ENCODE measurements around the gene FTL.

The FTL gene

GRCh38 chr19:48953141-48953540, 12.0 kb upstream of the FTL start:
- no peak overlapping the region for H2AFZ ChIP-seq (ENCODE audit: low read depth, low read length)
- H3K27me3 ChIP-seq (ENCODE audit: insufficient read depth, low read length) = no peaks in the 10 kb centered on the region
- H3K4me1 ChIP-seq (ENCODE audit: insufficient read depth, low read length) = peaks cover 15% of the 10 kb centered on the region
- peaks cover 13% of the 10 kb centered on the region for H3K36me3 ChIP-seq (ENCODE audit: insufficient read depth, low read length)
- H3K4me3 ChIP-seq (ENCODE audit: low read length) = no peak overlapping the region
- peaks cover 2% of the 10 kb centered on the region for H3K9me3 ChIP-seq (ENCODE audit: low read length)

- Histone ChIP-seq H3K27me3 (ENCODE audit: insufficient read depth, low read length) (no peaks in the 10 kb centered on the region), H3K36me3 (ENCODE audit: insufficient read depth, low read length) (peaks cover 13% of the 10 kb centered on the region), H3K4me1 (ENCODE audit: insufficient read depth, low read length) (peaks cover 15% of the 10 kb centered on the region), H3K9me3 (ENCODE audit: low read length) (no peaks in the 10 kb centered on the region), H2AFZ (ENCODE audit: low read depth, low read length) (peak overlapping the region; percentile 85), H3K4me3 (ENCODE audit: low read length) (peak overlapping the region; percentile 97)
Measured at GRCh38 chr19:48953990-48954594, 11.0 kb upstream of the FTL start.

- Histone ChIP-seq H3K9me3 (ENCODE audit: low read length) (no peaks in the 10 kb centered on the region), H3K4me1 (ENCODE audit: insufficient read depth, low read length) (peaks cover 15% of the 10 kb centered on the region), H2AFZ (ENCODE audit: low read depth, low read length) (peak within 1 kb of the TSS; percentile 85), H3K4me3 (ENCODE audit: low read length) (peak within 1 kb of the TSS; percentile 97), H3K27me3 (ENCODE audit: insufficient read depth, low read length) (no peaks in the 10 kb centered on the region), H3K36me3 (ENCODE audit: insufficient read depth, low read length) (peaks cover 13% of the 10 kb centered on the region)
Measured at GRCh38 chr19:48954595-48955307, 10.4 kb upstream of the FTL start, which contains the start of gene BAX. Gene BAX (plus strand): TSS chr19:48954875. CDS start chr19:48954929, 54 bp downstream.

- H3K27me3 ChIP-seq (ENCODE audit: insufficient read depth, low read length) = no peaks in the 10 kb centered on the region
- peaks cover 15% of the 10 kb centered on the region for H3K4me1 ChIP-seq (ENCODE audit: insufficient read depth, low read length)
- no peak overlapping the region for H2AFZ ChIP-seq (ENCODE audit: low read depth, low read length)
- peaks cover 13% of the 10 kb centered on the region for H3K36me3 ChIP-seq (ENCODE audit: insufficient read depth, low read length)
- H3K9me3 ChIP-seq (ENCODE audit: low read length) = no peaks in the 10 kb centered on the region
- H3K4me3 ChIP-seq (ENCODE audit: low read length) = peak overlapping the region; percentile 97
Measured at GRCh38 chr19:48955308-48955958, 9.7 kb upstream of the FTL start.

GRCh38 chr19:48958006-48958405, 7.1 kb upstream of the FTL start:
- H3K36me3 ChIP-seq (ENCODE audit: insufficient read depth, low read length) = peaks cover 13% of the 10 kb centered on the region
- H3K4me3 ChIP-seq (ENCODE audit: low read length) = no peak overlapping the region
- H3K4me1 ChIP-seq (ENCODE audit: insufficient read depth, low read length) = peaks cover 15% of the 10 kb centered on the region
- H3K27me3 ChIP-seq (ENCODE audit: insufficient read depth, low read length) = no peaks in the 10 kb centered on the region
- H2AFZ ChIP-seq (ENCODE audit: low read depth, low read length) = no peak overlapping the region
- no peaks in the 10 kb centered on the region for H3K9me3 ChIP-seq (ENCODE audit: low read length)

- peaks cover 28% of the 10 kb centered on the region for H3K4me1 ChIP-seq (ENCODE audit: insufficient read depth, low read length)
- peaks cover 13% of the 10 kb centered on the region for H3K36me3 ChIP-seq (ENCODE audit: insufficient read depth, low read length)
- H3K27me3 ChIP-seq (ENCODE audit: insufficient read depth, low read length) = no peaks in the 10 kb centered on the region
- no peak overlapping the region for H3K4me3 ChIP-seq (ENCODE audit: low read length)
- no peak overlapping the region for H2AFZ ChIP-seq (ENCODE audit: low read depth, low read length)
- no peaks in the 10 kb centered on the region for H3K9me3 ChIP-seq (ENCODE audit: low read length)
Measured at GRCh38 chr19:48959341-48960239, 5.5 kb upstream of the FTL start.

GRCh38 chr19:48961051-48961649, 4.0 kb upstream of the FTL start:
- no peaks in the 10 kb centered on the region for H3K9me3 ChIP-seq (ENCODE audit: low read length)
- no peaks in the 10 kb centered on the region for H3K27me3 ChIP-seq (ENCODE audit: insufficient read depth, low read length)
- peaks cover 14% of the 10 kb centered on the region for H3K36me3 ChIP-seq (ENCODE audit: insufficient read depth, low read length)
- no peak overlapping the region for H3K4me3 ChIP-seq (ENCODE audit: low read length)
- H2AFZ ChIP-seq (ENCODE audit: low read depth, low read length) = no peak overlapping the region
- peaks cover 22% of the 10 kb centered on the region for H3K4me1 ChIP-seq (ENCODE audit: insufficient read depth, low read length)

GRCh38 chr19:48961673-48962028, 3.5 kb upstream of the FTL start:
- peaks cover 24% of the 10 kb centered on the region for H3K4me1 ChIP-seq (ENCODE audit: insufficient read depth, low read length)
- H3K9me3 ChIP-seq (ENCODE audit: low read length) = no peaks in the 10 kb centered on the region
- no peak overlapping the region for H3K4me3 ChIP-seq (ENCODE audit: low read length)
- no peaks in the 10 kb centered on the region for H3K27me3 ChIP-seq (ENCODE audit: insufficient read depth, low read length)
- H2AFZ ChIP-seq (ENCODE audit: low read depth, low read length) = no peak overlapping the region
- H3K36me3 ChIP-seq (ENCODE audit: insufficient read depth, low read length) = peaks cover 17% of the 10 kb centered on the region

GRCh38 chr19:48962029-48962848, 2.9 kb upstream of the FTL start:
- Histone ChIP-seq H3K27me3 (ENCODE audit: insufficient read depth, low read length) (no peaks in the 10 kb centered on the region), H3K36me3 (ENCODE audit: insufficient read depth, low read length) (peaks cover 17% of the 10 kb centered on the region), H3K4me3 (ENCODE audit: low read length) (no peak overlapping the region)

GRCh38 chr19:48962849-48963165, 2.3 kb upstream of the FTL start:
- H2AFZ ChIP-seq (ENCODE audit: low read depth, low read length) = no peak overlapping the region
- peaks cover 24% of the 10 kb centered on the region for H3K4me1 ChIP-seq (ENCODE audit: insufficient read depth, low read length)
- H3K36me3 ChIP-seq (ENCODE audit: insufficient read depth, low read length) = peaks cover 12% of the 10 kb centered on the region
- no peaks in the 10 kb centered on the region for H3K27me3 ChIP-seq (ENCODE audit: insufficient read depth, low read length)
- H3K9me3 ChIP-seq (ENCODE audit: low read length) = no peaks in the 10 kb centered on the region
- H3K4me3 ChIP-seq (ENCODE audit: low read length) = no peak overlapping the region

More at GRCh38 chr19:48962029-48962848, 2.9 kb upstream of the FTL start:
- H3K9me3 ChIP-seq (ENCODE audit: low read length) = no peaks in the 10 kb centered on the region
- peaks cover 24% of the 10 kb centered on the region for H3K4me1 ChIP-seq (ENCODE audit: insufficient read depth, low read length)
- H2AFZ ChIP-seq (ENCODE audit: low read depth, low read length) = no peak overlapping the region

- no peaks in the 10 kb centered on the region for H3K9me3 ChIP-seq (ENCODE audit: low read length)
Measured at GRCh38 chr19:48963371-48964204, 1.5 kb upstream of the FTL start.

More at GRCh38 chr19:48963371-48964204, 1.5 kb upstream of the FTL start:
- no peak overlapping the region for H3K4me3 ChIP-seq (ENCODE audit: low read length)
- no peaks in the 10 kb centered on the region for H3K27me3 ChIP-seq (ENCODE audit: insufficient read depth, low read length)
- no peak overlapping the region for H2AFZ ChIP-seq (ENCODE audit: low read depth, low read length)
- peaks cover 10% of the 10 kb centered on the region for H3K36me3 ChIP-seq (ENCODE audit: insufficient read depth, low read length)
- peaks cover 24% of the 10 kb centered on the region for H3K4me1 ChIP-seq (ENCODE audit: insufficient read depth, low read length)

Data from neuron (in vitro differentiated cells).